Naive thymus-derived CD8-positive, alpha-beta T cell (primary cell): Measurements from ENCODE around the gene TSSK3. TPM values are rescaled to one million over a fixed set of nuclear protein-coding genes. Genes with fewer than 3 reads are reported as not detected.
A peak's percentile ranks its signal among the peaks of the same experiment; 100 is the strongest.

Experiments
- ATAC-seq, 2 donors: fragments of 150-1000 bp; cut with Tn5 transposase in 1 of 2; sonication (Bioruptor Pico), chemical (Tn5 transposase) in 1 of 2; 1 replicate in 1 of 2; 2 replicates in 1 of 2; pipeline ENCODE4 v1.10.0; 2021; ENCODE audit warnings: mild to moderate bottlenecking in 2 of 2, moderate library complexity in 2 of 2
- POLR2A ChIA-PET: fragments of 350-600 bp; sonication (Branson Sonifier 250); formaldehyde crosslinking; loops from one replicate; lab custom pipeline; 2021; ENCODE audit warnings: antibody characterized with exemption; lab: Charles Lee
- DNase-seq, 10 donors: peaks; one replicate each; pipeline versions ENCODE4 v3.0.0 to v3.0.0-alpha.2; 2020 to 2022
- H3K27ac Mint-ChIP-seq, 10 donors: one replicate each; pipeline ENCODE4 v1.8.0; 2020 to 2022; ENCODE audit warnings: mild to moderate bottlenecking in 10 of 10, mixed read lengths in 10 of 10, moderate library complexity in 4 of 10, inconsistent platforms in 1 of 10
- H3K27me3 Mint-ChIP-seq, 5 donors: one replicate each; pipeline ENCODE4 v1.8.0; 2021 to 2022; ENCODE audit warnings: mixed read lengths in 5 of 5
- H3K36me3 Mint-ChIP-seq, 3 donors: one replicate each; pipeline ENCODE4 v1.8.0; 2020 to 2022; ENCODE audit warnings: mixed read lengths in 3 of 3, mild to moderate bottlenecking in 2 of 3, inconsistent platforms in 1 of 3
- H3K4me1 Mint-ChIP-seq, 4 donors: one replicate each; pipeline ENCODE4 v1.8.0; 2021 to 2022; ENCODE audit warnings: mixed read lengths in 4 of 4
- H3K4me3 Mint-ChIP-seq, 10 donors: one replicate each; pipeline ENCODE4 v1.8.0; 2020 to 2022; ENCODE audit warnings: mild to moderate bottlenecking in 10 of 10, mixed read lengths in 10 of 10, moderate library complexity in 6 of 10, inconsistent platforms in 1 of 10
- H3K9me3 Mint-ChIP-seq, 9 donors: one replicate each; pipeline ENCODE4 v1.8.0; 2020 to 2022; ENCODE audit warnings: mixed read lengths in 9 of 9, mild to moderate bottlenecking in 3 of 9, inconsistent platforms in 1 of 9, moderate library complexity in 1 of 9
- polyA plus RNA-seq, 3 donors: library from polyadenylated mRNA; unstranded; fragments of 300-500 nt; fragmentation: Illumina TruSeq; gene quantifications; one replicate each; pipeline ENCODE4 v1.2.3, GENCODE V29; 2021
- total RNA-seq, 8 experiments: library from RNA in 2 of 8; stranded (reverse) in 2 of 8; gene quantifications; one replicate each; pipeline ENCODE4 v1.2.3 and lab custom pipeline; 2021 to 2026

Gene TSSK3
- total and polyA plus RNA-seq, 5 experiments from 2014 or later = 0.20 to 3.7 (median 2.5) TPM

DNA sequence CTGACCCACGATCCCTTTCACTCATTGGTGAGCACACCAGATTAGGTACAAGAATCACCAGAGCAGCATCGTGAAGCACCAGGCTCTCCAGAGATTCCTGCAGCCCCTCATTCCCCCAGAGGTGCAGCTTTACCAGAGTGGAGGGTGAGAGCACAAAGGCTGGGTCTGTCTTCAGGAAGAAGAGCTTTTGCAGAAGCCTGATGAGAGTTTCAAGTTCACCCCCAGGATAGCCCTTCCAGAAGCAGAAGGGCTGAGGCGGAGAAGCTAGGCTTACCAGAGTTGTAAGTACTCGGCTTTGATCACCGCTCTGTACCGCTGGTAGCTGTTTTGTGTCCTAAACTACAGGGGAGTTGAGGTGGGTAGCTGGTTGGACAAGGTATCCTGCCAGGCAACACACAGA lies 3.1 kb downstream of the TSSK3 start:
- Mint-ChIP-seq H3K36me3 (peaks cover 0 to 35% (median 6%) of the 10 kb centered on the region in 3 donors), H3K4me1 (peaks cover 9 to 23% (median 13%) of the 10 kb centered on the region in 4 donors), H3K9me3 (no peaks in the 10 kb centered on the region), H3K27me3 (peaks cover 0 to 3% (median 0%) of the 10 kb centered on the region in 5 donors), H3K4me3 (no peak overlapping the region), H3K27ac (peak overlapping the region in 2 of 10 donors; percentile 19 to 62)
- POLR2A ChIA-PET = interaction anchor here (1.2 to 1.9 kb wide), 3 partner anchors 14 to 29 kb away, joined by 3 to 9 read pairs (median 4); partner anchors contain the start of gene BSDC1
- ATAC-seq (no peak), DNase-seq (no peak)

DNA sequence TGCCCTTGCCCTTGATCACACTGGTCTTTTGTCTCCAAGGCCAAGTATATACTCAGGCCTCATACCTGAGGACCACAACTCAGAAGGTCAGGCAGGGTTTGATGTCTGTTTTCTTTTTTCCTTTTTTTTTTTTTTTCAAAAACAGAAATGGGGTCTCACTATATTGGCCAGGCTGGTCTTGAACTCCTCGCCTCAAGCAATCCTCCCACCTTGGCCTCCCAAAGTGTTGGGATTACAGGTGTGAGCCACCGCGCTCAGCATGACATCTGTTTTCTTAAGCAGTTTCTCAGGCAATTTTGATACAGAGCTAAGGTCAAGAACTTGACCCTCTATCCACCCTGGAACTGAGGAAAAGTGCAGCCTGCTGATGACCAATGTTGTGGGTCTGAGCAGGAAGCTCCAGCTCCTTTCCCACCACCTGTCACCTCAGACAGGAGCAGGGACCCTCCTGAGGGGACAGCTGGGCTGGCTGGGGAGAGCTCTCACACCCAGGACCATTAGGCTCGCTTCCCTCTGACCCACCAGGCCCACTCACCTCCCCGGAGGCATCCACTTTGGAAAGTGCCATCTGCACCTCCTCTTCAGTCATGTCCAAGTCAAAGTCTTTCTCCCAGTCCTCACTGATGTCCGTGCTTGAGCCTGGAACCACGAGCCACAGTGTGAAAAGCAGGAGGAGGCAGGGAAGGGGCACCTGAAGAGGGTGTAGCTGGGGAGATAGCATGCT lies 5.7 kb downstream of the TSSK3 start:
- POLR2A ChIA-PET = interaction anchor here (1.0 to 1.5 kb wide), 3 partner anchors 16 to 127 kb away, joined by 3 to 4 read pairs (median 4); partner anchors contain the start of gene BSDC1
- Mint-ChIP-seq H3K27ac (peak overlapping the region in 1 of 10 donors; percentile 40), H3K4me1 (peaks cover 11 to 23% (median 18%) of the 10 kb centered on the region in 4 donors), H3K9me3 (no peaks in the 10 kb centered on the region), H3K27me3 (no peaks in the 10 kb centered on the region), H3K36me3 (peaks cover 0 to 45% (median 6%) of the 10 kb centered on the region in 3 donors), H3K4me3 (no peak overlapping the region)
- DNase-seq (no peak), ATAC-seq (no peak)

DNA sequence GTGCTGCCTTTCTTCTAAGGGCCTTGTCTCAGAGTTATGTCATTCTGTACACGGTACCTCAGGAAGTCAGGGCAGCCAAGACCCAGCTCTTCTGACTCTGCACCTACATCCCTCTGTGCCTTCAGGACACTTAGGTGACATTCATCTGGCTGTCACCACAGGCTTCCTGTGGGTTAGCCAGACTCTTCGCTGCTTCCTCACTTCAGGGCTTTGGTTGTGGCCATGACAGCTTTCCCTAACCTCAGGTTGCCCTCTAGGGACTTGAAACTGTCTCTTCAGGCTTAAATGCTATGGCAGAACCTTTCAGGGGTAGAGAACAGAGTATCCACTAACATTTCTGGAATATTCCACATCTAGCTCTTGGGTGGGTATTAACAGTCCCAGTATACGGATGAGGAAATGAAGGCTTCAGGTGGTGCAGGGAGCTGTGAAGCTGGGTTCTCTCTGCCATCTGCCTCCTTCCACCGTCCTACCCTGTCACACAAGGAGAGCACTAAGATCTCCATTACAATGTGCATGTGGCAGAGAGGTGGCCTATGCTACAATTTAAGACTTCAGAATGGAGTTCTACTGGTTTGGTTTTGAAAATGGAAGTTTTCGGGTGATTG lies 9.9 kb downstream of the TSSK3 start:
- no peaks in the 10 kb centered on the region for H3K9me3 Mint-ChIP-seq
- H3K27ac Mint-ChIP-seq = peak overlapping the region in 7 of 10 donors; percentile 48 to 82 (median 64)
- peak overlapping the region in 4 of 10 donors; percentile 5 to 43 (median 20) for H3K4me3 Mint-ChIP-seq
- H3K4me1 Mint-ChIP-seq = peaks cover 11 to 28% (median 20%) of the 10 kb centered on the region in 4 donors
- H3K27me3 Mint-ChIP-seq = no peaks in the 10 kb centered on the region
- peaks cover 0 to 74% (median 11%) of the 10 kb centered on the region in 3 donors for H3K36me3 Mint-ChIP-seq
- peak; percentile 91 to 92 for ATAC-seq
- DNase-seq = peak; percentile 18 to 79 (median 62)
- POLR2A ChIA-PET = interaction anchor here (1.0 to 2.1 kb wide), 7 partner anchors 20 to 193 kb away, joined by 3 to 17 read pairs (median 3); partner anchors contain the start of genes BSDC1, MARCKSL1 and TXLNA

DNA sequence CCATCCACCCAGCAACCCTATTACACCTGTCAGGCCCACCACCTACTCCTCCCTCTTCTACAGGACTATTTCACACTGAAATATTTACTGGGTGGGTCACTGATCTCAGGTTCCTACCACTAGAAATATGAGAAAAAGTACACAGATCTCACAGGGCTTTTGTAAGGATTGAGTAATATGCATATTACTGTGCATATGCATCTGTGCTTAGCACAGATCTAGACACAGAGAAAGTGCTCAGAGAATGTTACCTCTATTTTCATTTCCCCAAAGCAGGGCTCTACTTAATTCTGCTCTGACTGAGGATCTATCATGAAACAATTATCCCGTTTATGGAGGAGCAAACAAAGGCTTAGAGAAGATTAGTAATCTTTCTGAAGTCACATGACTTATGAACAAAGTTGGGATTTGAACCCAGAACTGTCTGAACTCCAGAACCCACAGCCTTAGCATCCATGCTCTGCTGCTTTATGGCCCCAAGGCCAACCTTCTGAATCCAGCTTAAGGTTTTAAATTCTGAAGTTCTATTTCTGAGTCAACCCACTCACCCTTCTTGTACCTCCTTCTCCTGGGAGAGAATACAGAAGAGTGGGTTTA lies 11.8 kb downstream of the TSSK3 start:
- peaks cover 0 to 77% (median 12%) of the 10 kb centered on the region in 3 donors for H3K36me3 Mint-ChIP-seq
- no peak for ATAC-seq
- peak overlapping the region in 2 of 10 donors; percentile 17 to 48 for H3K27ac Mint-ChIP-seq
- no peaks in the 10 kb centered on the region for H3K9me3 Mint-ChIP-seq
- H3K4me1 Mint-ChIP-seq = peaks cover 11 to 28% (median 20%) of the 10 kb centered on the region in 4 donors
- no peaks in the 10 kb centered on the region for H3K27me3 Mint-ChIP-seq
- POLR2A ChIA-PET = no interaction called here
- no peak for DNase-seq
- no peak overlapping the region for H3K4me3 Mint-ChIP-seq

DNA sequence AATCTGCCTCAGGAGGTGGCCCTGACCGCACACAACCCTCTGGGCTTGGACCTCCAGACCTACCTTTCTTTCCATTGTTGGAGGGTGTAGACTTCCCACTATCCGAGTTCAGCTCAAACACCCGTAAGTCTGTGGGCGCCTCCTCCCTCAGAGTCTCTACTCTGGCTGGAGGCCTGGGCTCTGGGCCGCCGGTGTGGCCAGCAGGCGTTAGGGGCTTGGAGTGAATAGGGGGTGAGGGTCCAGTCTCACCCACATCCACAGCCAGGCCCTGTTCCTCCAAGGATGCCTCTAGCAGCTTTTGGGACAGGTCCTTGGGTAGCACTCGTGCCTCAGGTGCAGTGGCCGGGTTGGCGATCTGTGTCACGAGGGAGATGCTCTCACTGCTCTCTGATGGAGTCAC lies 13.9 kb downstream of the TSSK3 start:
- no peaks in the 10 kb centered on the region for H3K9me3 Mint-ChIP-seq
- H3K4me3 Mint-ChIP-seq = no peak overlapping the region
- H3K4me1 Mint-ChIP-seq = peaks cover 14 to 23% (median 20%) of the 10 kb centered on the region in 4 donors
- H3K27me3 Mint-ChIP-seq = no peaks in the 10 kb centered on the region
- H3K27ac Mint-ChIP-seq = no peak overlapping the region
- H3K36me3 Mint-ChIP-seq = peaks cover 0 to 91% (median 17%) of the 10 kb centered on the region in 3 donors
- DNase-seq (no peak), ATAC-seq (no peak)
- POLR2A ChIA-PET = no interaction called here

DNA sequence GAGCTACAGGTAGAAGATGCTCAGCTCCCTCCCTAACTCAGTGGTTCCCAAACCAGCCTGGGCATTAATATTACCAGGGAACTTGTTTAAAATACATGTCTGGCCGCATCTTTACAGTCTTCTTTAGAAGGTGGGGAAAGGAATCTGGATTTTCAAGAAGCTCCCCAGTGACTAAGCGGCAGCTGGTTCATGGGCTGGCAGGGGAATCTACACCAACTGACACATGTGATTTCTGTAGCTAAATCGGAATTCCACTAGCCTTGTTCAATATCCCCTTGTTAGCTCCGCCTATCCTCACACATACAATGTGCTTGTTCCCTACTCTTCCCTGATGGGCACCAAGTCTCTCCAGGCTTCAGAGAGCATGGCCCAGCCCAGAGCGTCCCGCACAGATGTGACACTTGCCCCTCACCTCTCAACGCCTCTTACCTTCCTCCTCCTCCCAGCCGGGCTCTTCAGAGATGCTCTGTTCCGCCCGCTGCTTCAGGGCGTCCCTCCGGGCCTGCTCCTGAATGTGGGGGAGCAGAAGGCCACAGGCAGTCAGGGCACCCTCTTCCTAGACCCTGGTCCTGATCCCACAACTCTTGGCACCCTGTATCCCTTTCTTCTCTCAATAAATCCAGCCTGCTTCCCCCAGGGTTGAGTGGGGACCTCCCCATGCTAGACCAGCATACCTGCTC lies 15.3 kb downstream of the TSSK3 start:
- POLR2A ChIA-PET = interaction anchor here (1.5 kb wide), 1 partner anchor 128 kb away, joined by 4 read pairs; no protein-coding TSS in a partner anchor
- Mint-ChIP-seq H3K9me3 (no peaks in the 10 kb centered on the region), H3K4me3 (peak overlapping the region in 1 of 10 donors; percentile 38), H3K36me3 (peaks cover 0 to 93% (median 17%) of the 10 kb centered on the region in 3 donors), H3K27ac (peak overlapping the region in 2 of 10 donors; percentile 29 to 91), H3K4me1 (peaks cover 4 to 9% (median 8%) of the 10 kb centered on the region in 4 donors), H3K27me3 (no peaks in the 10 kb centered on the region)
- DNase-seq = no peak
- ATAC-seq = peak in 1 of 2 donors; percentile 23

DNA sequence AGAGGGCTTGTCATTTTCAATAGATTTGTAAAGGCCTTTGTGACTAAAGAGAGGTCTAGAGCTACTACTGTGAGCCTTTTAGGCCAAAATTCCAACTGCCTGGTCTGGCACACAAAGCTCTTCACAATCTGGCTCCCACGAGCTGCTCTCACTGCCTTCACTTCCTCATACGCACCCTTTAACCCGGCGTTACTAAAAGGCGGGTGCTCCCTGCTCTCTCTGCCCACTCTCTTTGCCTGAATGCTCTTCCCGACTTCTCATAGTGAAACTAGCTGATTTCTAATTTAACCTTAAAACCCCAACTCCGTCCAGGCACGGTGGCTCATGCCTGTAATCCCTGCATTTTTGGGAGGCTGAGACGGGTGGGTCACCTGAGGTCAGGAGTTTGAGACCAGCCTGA lies 17.7 kb downstream of the TSSK3 start:
- Mint-ChIP-seq H3K36me3 (peaks cover 0 to 95% (median 22%) of the 10 kb centered on the region in 3 donors), H3K27me3 (no peaks in the 10 kb centered on the region), H3K4me3 (no peak overlapping the region), H3K9me3 (no peaks in the 10 kb centered on the region), H3K4me1 (peaks cover 0 to 3% (median 1%) of the 10 kb centered on the region in 4 donors), H3K27ac (peak overlapping the region in 1 of 10 donors; percentile 91)
- DNase-seq (no peak), ATAC-seq (no peak)
- POLR2A ChIA-PET = interaction anchor here (0.6 to 1.4 kb wide), 2 partner anchors 14 to 1637 kb away, joined by 3 to 5 read pairs; partner anchors contain the start of gene BSDC1

DNA sequence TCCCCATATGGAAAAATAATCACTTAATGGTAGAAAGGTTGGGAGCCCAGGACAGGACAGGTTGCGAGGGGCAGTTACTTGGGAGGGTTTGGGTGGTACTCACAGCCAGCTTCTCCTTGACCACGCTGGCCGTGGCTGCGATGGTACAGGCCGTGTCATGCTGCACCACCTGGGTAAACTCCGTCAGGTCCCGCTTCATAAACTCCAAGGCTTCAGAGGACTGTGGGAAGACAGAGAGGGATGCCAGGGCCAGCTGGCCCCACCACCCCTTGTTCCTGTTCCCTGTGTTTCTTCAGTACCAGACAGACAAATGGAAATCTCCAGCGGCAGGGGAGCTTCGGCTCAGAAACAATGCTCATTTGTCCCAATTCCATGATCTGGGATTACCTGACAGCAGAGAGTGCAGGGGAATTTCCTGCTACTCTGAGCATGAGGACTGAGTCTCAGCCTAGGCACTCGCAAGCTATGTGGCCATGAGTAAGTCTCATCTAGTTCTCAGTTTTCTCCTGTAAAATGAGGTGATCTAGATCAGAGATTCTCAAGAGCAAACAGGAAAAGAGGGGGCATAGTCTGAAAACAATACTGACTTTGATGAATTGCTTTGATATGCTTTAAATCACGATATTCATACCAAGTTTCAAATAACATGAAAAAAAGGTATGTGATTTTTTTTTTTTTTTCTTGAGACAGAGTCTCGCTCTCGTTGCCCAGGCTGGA lies 24.5 kb downstream of the TSSK3 start:
- peaks cover 0 to 14% (median 7%) of the 10 kb centered on the region in 4 donors for H3K4me1 Mint-ChIP-seq
- H3K36me3 Mint-ChIP-seq = peaks cover 0 to 56% (median 13%) of the 10 kb centered on the region in 3 donors
- POLR2A ChIA-PET = interaction anchor here (0.6 to 0.7 kb wide), 5 partner anchors 34 to 477 kb away, joined by 3 to 6 read pairs (median 4); partner anchors contain the start of gene KPNA6
- no peaks in the 10 kb centered on the region for H3K9me3 Mint-ChIP-seq
- no peak overlapping the region for H3K4me3 Mint-ChIP-seq
- ATAC-seq = peak in 1 of 2 donors; percentile 41
- H3K27ac Mint-ChIP-seq = peak overlapping the region in 5 of 10 donors; percentile 4 to 76 (median 32)
- no peaks in the 10 kb centered on the region for H3K27me3 Mint-ChIP-seq
- DNase-seq = peak in 2 of 10 donors; percentile 16 to 19

DNA sequence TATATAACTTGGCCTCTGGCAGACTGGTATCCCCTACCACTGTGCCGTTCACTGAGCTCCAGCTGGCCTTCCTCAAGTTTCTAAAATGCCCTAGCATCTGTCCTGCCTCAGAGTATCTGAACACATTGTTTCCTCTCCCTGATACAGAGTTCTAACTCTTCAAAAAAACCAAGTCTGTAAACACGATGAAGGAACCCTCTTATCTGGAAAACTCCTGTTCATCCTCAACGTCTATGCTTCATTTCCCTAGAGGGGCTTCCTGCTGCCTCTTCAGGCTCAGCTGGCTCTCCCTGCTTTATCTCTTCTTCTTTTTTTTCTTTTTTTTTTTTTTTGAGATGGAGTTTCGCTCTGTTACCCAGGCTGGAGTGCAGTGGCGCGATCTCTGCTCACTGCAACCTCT lies 26.3 kb downstream of the TSSK3 start:
- DNase-seq (no peak), ATAC-seq (no peak)
- Mint-ChIP-seq H3K27ac (no peak overlapping the region), H3K9me3 (no peaks in the 10 kb centered on the region), H3K36me3 (peaks cover 0 to 43% (median 13%) of the 10 kb centered on the region in 3 donors), H3K4me1 (peaks cover 4 to 31% (median 21%) of the 10 kb centered on the region in 4 donors), H3K4me3 (no peak overlapping the region), H3K27me3 (no peaks in the 10 kb centered on the region)
- POLR2A ChIA-PET = interaction anchor here (1.4 kb wide), 1 partner anchor 11 kb away, joined by 5 read pairs; no protein-coding TSS in a partner anchor

DNA sequence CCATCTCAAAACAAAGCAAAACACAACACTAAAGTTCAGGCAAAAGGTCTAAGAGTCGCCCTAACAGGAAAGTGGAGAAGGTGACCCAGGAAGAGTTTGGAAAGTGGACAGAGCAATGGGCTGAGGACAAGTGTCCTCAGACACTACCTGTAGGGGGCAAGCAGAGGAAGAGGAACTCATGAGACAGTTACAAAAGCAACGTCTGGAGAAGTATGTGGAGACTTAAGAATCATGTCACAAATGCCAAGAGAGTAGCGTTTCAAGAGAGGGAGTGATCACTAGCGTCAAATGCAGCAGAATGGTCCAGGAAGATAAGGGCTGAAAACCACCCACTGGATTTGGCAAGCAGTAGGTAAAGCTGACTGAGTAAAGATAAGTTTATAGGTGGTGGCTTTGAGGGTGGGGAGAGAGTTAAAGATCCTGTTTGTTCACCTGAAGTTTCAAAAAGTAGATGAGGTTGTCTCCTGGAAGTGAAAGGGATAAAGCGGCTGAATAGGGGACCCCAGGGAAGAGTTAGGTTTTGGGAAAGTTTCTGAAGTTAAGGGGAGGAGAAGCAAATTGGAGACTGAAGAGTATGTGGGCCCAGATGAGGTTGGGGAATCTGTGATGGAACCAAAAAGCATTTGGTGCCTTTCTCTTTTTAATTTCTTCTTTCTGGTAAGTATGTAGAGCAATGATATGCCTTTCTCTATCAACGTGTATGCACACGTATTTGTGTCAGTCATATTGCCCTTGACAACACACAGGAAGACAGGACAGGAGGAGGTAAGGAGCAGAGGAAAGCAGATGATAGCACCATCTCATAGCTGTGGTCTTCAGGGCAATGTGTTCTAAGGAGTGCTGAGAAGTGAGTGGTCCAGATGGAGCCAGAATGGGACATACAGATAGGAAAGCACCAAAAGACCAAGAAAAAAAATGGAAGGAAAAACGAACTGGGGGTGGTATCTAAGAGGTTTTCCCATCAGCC lies 28.8 kb downstream of the TSSK3 start:
- Mint-ChIP-seq H3K36me3 (peaks cover 0 to 19% (median 7%) of the 10 kb centered on the region in 3 donors), H3K27ac (no peak overlapping the region), H3K4me3 (no peak overlapping the region), H3K9me3 (no peaks in the 10 kb centered on the region), H3K27me3 (no peaks in the 10 kb centered on the region), H3K4me1 (peaks cover 13 to 45% (median 37%) of the 10 kb centered on the region in 4 donors)
- DNase-seq (no peak), ATAC-seq (no peak)
- POLR2A ChIA-PET = interaction anchor here (1.1 kb wide), 1 partner anchor 40 kb away, joined by 3 read pairs; no protein-coding TSS in a partner anchor
